K562 (cell line): Measurements from ENCODE around the gene ARHGAP9. TPM values are rescaled to one million over a fixed set of nuclear protein-coding genes. Genes with fewer than 3 reads are reported as not detected.

Source experiments
- ATAC-seq: fragments of 200-7000 bp; cut with Tn5 transposase; 3 replicates; pipeline ENCODE4 v1.9.1; 2020; ENCODE audit warnings: moderate library complexity
- BruUV-seq: library from RNA; stranded (reverse); fragments of 400-500 nt; replicated peaks from 2 replicates; lab custom pipeline; 2021; lab: Mats Ljungman, UMichigan
- CTCF ChIA-PET: fragments of 300-600 bp; formaldehyde crosslinking; extraction: SDS; loops from one replicate; lab custom pipeline; 2021; ENCODE audit warnings: low intra/inter-chr PET ratio; lab: Yijun Ruan, JAX
- POLR2A ChIA-PET: fragments of 300-600, 350-650 bp; sonication (Branson Sonifier 250); formaldehyde crosslinking; extraction: SDS; loops from one replicate; lab custom pipeline; 2021; ENCODE audit warnings: antibody characterized with exemption, inconsistent platforms; lab: Yijun Ruan, JAX
- DNase-seq, 4 experiments: peaks; one replicate each; pipeline versions ENCODE4 v3.0.0 to v3.0.0-alpha.2; 2011 to 2018; ENCODE audit warnings: low spot score in 3 of 4, mixed read lengths in 3 of 4; ENCODE audit errors: extremely low read depth in 1 of 4
- FAIRE-seq: peaks from 2 replicates; lab custom pipeline; 2011; peaks lifted over from hg19 to GRCh38; lab: Jason Lieb, UNC
- H2AFZ ChIP-seq: 2 replicates; pipeline ENCODE4 v1.6.0; 2011; ENCODE audit warnings: low read depth, low read length, control low read depth, inconsistent platforms
- H3K27ac ChIP-seq: fragments of 200-600 bp; 3 replicates; pipeline ENCODE4 v1.8.0; 2011; ENCODE audit warnings: low read depth, mild to moderate bottlenecking, control low read depth, inconsistent platforms, low read length, moderate library complexity, mixed read lengths; ENCODE audit errors: extremely low read depth
- H3K27me3 ChIP-seq, 2 experiments: fragments of 300-600 bp in 1 of 2; 2 replicates in 1 of 2; 3 replicates in 1 of 2; pipeline versions ENCODE4 v1.6.0 to v1.8.0; 2011; ENCODE audit warnings: inconsistent platforms in 2 of 2, low read length in 2 of 2, mild to moderate bottlenecking in 1 of 2, mixed read lengths in 1 of 2, moderate library complexity in 1 of 2; ENCODE audit not compliant: control insufficient read depth in 2 of 2, insufficient read depth in 2 of 2
- H3K36me3 ChIP-seq: fragments of 300-600 bp; 3 replicates; pipeline ENCODE4 v1.8.0; 2011; ENCODE audit warnings: mild to moderate bottlenecking, low read length, inconsistent platforms; ENCODE audit not compliant: control insufficient read depth, insufficient read depth
- H3K4me1 ChIP-seq, 2 experiments: fragments of 200-600 bp in 1 of 2; replicated peaks in 1 of 2; 2 replicates in 1 of 2; 3 replicates in 1 of 2; pipeline versions ENCODE4 v1.5.1 to v1.8.0; 2011; ENCODE audit warnings: inconsistent platforms in 2 of 2, low read length in 2 of 2, mild to moderate bottlenecking in 1 of 2, mixed read lengths in 1 of 2, moderate library complexity in 1 of 2; ENCODE audit not compliant: control insufficient read depth in 2 of 2, insufficient read depth in 2 of 2
- H3K4me2 ChIP-seq: 2 replicates; pipeline ENCODE4 v1.6.1; 2011; ENCODE audit warnings: low read length, control low read depth, inconsistent platforms, mixed read lengths; ENCODE audit not compliant: insufficient read depth
- H3K4me3 ChIP-seq: fragments of 200-600 bp; sonication (generic), shearing (Covaris generic); 2 replicates; pipeline ENCODE4 v1.5.1; 2016; ENCODE audit warnings: control low read depth, inconsistent platforms
- H3K79me2 ChIP-seq: fragments of 200-600 bp; 3 replicates; pipeline ENCODE4 v1.8.0; 2011; ENCODE audit warnings: low read length, inconsistent platforms; ENCODE audit not compliant: control insufficient read depth, insufficient read depth
- H3K9ac ChIP-seq, 2 experiments: 2 replicates each; pipeline versions ENCODE4 v1.6.0 to v1.6.1; 2011; ENCODE audit warnings: low read depth in 2 of 2, low read length in 2 of 2, control low read depth in 1 of 2, inconsistent platforms in 1 of 2, mild to moderate bottlenecking in 1 of 2, mixed read lengths in 1 of 2; ENCODE audit not compliant: insufficient read depth in 1 of 2
- H3K9me1 ChIP-seq: one replicate; pipeline ENCODE4 v1.6.0; 2011; ENCODE audit warnings: inconsistent platforms, mild to moderate bottlenecking, low read length, moderate library complexity; ENCODE audit not compliant: control insufficient read depth, insufficient read depth
- H3K9me3 ChIP-seq: replicated peaks from 2 replicates; pipeline ENCODE4 v1.5.1; 2011; ENCODE audit warnings: low read depth, low read length, inconsistent platforms; ENCODE audit not compliant: control insufficient read depth, insufficient read depth
- H4K20me1 ChIP-seq: replicated peaks from 2 replicates; pipeline ENCODE4 v1.6.1; 2011; ENCODE audit warnings: low read length, inconsistent platforms, mixed read lengths; ENCODE audit not compliant: control insufficient read depth, insufficient read depth
- FOXP1 ChIP-seq: sonication (generic); formaldehyde crosslinking; IDR thresholded peaks from 2 replicates; pipeline ENCODE4 v1.8.0; 2022; ENCODE audit warnings: mild to moderate bottlenecking, missing genetic modification reagents
- NCOA6 ChIP-seq: fragments of 450-650 bp; IDR thresholded peaks from 2 replicates; pipeline ENCODE4 v1.6.1; 2017; ENCODE audit warnings: mild to moderate bottlenecking
- ZNF41 ChIP-seq: fragments of 250-450 bp; sonication (Bioruptor Pico); conservative IDR thresholded peaks from 2 replicates; pipeline ENCODE4 v1.4.0; 2020; ENCODE audit warnings: mild to moderate bottlenecking
- ZZZ3 ChIP-seq: fragments of 450-650 bp; IDR thresholded peaks from 2 replicates; pipeline ENCODE4 v1.6.1; 2016; ENCODE audit warnings: antibody characterized with exemption, mild to moderate bottlenecking, moderate library complexity
- WGBS: fragments of 100-300 bp; shearing (Covaris generic); methylation state at CpG from one replicate; pipeline ENCODE4 v1.1.6; 2016; ENCODE audit warnings: low coverage, mixed read lengths; ENCODE audit not compliant: insufficient coverage; ENCODE audit errors: missing lambda C conversion rate; 5-methylcytosine and 5-hydroxymethylcytosine counted together
- in situ Hi-C: fragments of 300-500 bp; cut with MboI; formaldehyde crosslinking; loops from 4 replicates; pipeline ENCODE4 v1.15.0; 2018; ENCODE audit warnings: inconsistent platforms, mixed read lengths
- intact Hi-C: fragments of 100-400 bp; cut with micrococcal nuclease; formaldehyde crosslinking; loops from 2 replicates; pipeline ENCODE4 v1.14.2; 2022
- polyA plus RNA-seq, 8 experiments: library from polyadenylated mRNA; depleted of rRNA in 4 of 8; stranded (reverse) in 5 of 8; unstranded in 3 of 8; fragments of >200 nt; fragmentation: Nextera tagmentation in 2 of 8; fragmentation: Illumina TruSeq in 1 of 8; extraction: Ambion mirVana in 2 of 8; extraction: Trizol in 1 of 8; gene quantifications; 2 replicates each; pipeline versions ENCODE4 v1.2.1 to v1.2.3, GENCODE V29; 2011 to 2014; ENCODE audit warnings: inconsistent platforms in 1 of 8, missing spikeins in 1 of 8
- total RNA-seq, 7 experiments: library from RNA; depleted of rRNA in 6 of 7; stranded (reverse); fragments of >200 nt in 6 of 7; fragmentation: Illumina TruSeq in 2 of 7; extraction: Trizol in 2 of 7; gene quantifications; 2 replicates each; pipeline versions ENCODE4 v1.2.1 to v1.2.3, GENCODE V29; 2011 to 2021; ENCODE audit warnings: low replicate concordance in 1 of 7
- TF ChIP-seq, protein P1 (sequence below): fragments of 250-450 bp; sonication (Bioruptor Pico); IDR thresholded peaks from 2 replicates; pipeline ENCODE4 v1.8.0; 2021; ENCODE audit warnings: borderline replicate concordance, mild to moderate bottlenecking, moderate library complexity; ENCODE audit not compliant: poor library complexity, severe bottlenecking
- TF ChIP-seq, protein P2 (sequence below): fragments of 450-650 bp; formaldehyde crosslinking; IDR thresholded peaks from 2 replicates; pipeline ENCODE4 v1.4.0; 2020; ENCODE audit warnings: mild to moderate bottlenecking, moderate library complexity

The ARHGAP9 gene
- total and polyA plus RNA-seq, 9 of the 15 experiments (the other 6 are each of a cell fraction or from before 2014, with no cell fraction given): 1.5 to 10.2 (median 5.1) TPM

DNA sequence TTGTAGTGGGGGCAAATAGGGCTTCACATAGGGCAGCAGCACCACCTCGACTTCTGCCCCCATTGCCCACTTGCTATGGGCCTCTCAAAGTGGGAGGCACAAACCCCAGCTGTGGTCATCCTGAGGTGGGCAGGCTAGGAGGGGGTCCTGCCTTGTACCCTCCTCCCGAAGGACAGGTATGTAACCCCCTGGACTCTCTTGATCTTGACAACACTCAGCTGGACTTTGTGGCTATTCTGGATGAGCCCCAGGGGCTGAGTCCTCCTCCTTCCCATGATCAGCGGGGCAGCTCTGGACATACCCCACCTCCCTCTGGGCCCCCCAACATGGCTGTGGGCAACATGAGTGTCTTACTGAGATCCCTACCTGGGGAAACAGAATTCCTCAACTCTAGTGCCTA is 8.0 kb downstream of the ARHGAP9 start:
- no peak overlapping the region for H3K9ac ChIP-seq
- TF ChIP-seq, protein P1, sequence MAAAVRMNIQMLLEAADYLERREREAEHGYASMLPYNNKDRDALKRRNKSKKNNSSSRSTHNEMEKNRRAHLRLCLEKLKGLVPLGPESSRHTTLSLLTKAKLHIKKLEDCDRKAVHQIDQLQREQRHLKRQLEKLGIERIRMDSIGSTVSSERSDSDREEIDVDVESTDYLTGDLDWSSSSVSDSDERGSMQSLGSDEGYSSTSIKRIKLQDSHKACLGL (CRISPR knock-in tag): no peak
- TF ChIP-seq NCOA6 (no peak), ZNF41 (CRISPR knock-in tag) (no peak), FOXP1 (no peak), ZZZ3 (no peak)
- TF ChIP-seq, protein P2, sequence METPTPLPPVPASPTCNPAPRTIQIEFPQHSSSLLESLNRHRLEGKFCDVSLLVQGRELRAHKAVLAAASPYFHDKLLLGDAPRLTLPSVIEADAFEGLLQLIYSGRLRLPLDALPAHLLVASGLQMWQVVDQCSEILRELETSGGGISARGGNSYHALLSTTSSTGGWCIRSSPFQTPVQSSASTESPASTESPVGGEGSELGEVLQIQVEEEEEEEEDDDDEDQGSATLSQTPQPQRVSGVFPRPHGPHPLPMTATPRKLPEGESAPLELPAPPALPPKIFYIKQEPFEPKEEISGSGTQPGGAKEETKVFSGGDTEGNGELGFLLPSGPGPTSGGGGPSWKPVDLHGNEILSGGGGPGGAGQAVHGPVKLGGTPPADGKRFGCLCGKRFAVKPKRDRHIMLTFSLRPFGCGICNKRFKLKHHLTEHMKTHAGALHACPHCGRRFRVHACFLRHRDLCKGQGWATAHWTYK (CRISPR knock-in tag): no peak

More for the DNA sequence above, 8.0 kb downstream of the ARHGAP9 start:
- ChIA-PET POLR2A (interaction anchor here (0.7 to 1.1 kb wide), 6 partner anchors 9 to 13 kb away, joined by 3 to 4 read pairs (median 4); no protein-coding TSS in a partner anchor), CTCF (no interaction called here)
- BruUV-seq: no TSS peak
- Histone ChIP-seq H3K79me2 (no peaks in the 10 kb centered on the region), H3K9me3 (no peaks in the 10 kb centered on the region), H3K4me3 (no peak overlapping the region), H3K27ac (no peak overlapping the region), H3K4me2 (no peak overlapping the region), H3K4me1 (peaks cover 19 to 31% of the 10 kb centered on the region in 2 experiments), H4K20me1 (no peaks in the 10 kb centered on the region), H3K36me3 (no peaks in the 10 kb centered on the region), H3K9me1 (no peaks in the 10 kb centered on the region), H3K27me3 (peaks cover 14 to 40% of the 10 kb centered on the region in 2 experiments; a peak in 4 of 5 replicates), H2AFZ (no peak overlapping the region)
- WGBS: 12% methylated on average over 3 of the region's 3 CpGs
- DNase-seq (no peak), ATAC-seq (no peak), FAIRE-seq (no peak)
- intact Hi-C loops (no loop called here), in situ Hi-C loops (no loop called here)
